ENCODE measurements around the gene MTNR1B. TPM values are rescaled to one million over a fixed set of nuclear protein-coding genes. Genes with fewer than 3 reads are reported as not detected.
A peak's percentile ranks its signal among the peaks of the same experiment; 100 is the strongest.

The MTNR1B gene
- total and polyA plus RNA-seq, 2 of the 13 experiments (the other 11 are each of a cell fraction or from before 2014, with no cell fraction given) = not detected

DNA sequence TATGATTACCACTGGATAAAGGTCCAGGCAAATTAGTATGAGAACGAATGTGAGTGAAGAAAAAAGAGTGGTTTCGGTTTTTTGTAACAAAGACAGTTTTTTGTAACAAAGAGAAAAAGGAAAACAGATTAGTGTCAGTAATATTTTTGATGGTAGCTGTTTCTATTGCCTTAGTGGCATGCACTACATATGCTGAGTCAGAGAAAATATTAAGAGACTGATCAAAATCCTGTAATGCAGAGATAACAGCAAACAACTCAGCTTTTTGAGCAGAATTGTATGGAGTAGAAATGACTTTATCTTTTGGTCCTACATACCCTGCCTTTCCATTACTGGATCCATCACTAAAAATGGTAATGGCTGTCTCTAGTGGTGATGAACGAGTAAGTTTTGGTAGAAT, 22.7 kb upstream of the MTNR1B start (continued):
- TF ChIP-seq, protein P1, sequence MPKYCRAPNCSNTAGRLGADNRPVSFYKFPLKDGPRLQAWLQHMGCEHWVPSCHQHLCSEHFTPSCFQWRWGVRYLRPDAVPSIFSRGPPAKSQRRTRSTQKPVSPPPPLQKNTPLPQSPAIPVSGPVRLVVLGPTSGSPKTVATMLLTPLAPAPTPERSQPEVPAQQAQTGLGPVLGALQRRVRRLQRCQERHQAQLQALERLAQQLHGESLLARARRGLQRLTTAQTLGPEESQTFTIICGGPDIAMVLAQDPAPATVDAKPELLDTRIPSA (CRISPR knock-in tag; IDR thresholded peaks at IDR 0.05; ENCODE audit: borderline replicate concordance) = no peak
- TF ChIP-seq HOXA9 (CRISPR knock-in tag; IDR thresholded peaks at IDR 0.05; ENCODE audit: borderline replicate concordance) (no peak), MAFF (IDR thresholded peaks at IDR 0.05; ENCODE audit: low read depth, low read length) (peak; percentile 29; the same call in 1 of the 2 replicates), ATM (IDR thresholded peaks at IDR 0.05; ENCODE audit: borderline replicate concordance) (no peak)
- TF ChIP-seq, protein P2, sequence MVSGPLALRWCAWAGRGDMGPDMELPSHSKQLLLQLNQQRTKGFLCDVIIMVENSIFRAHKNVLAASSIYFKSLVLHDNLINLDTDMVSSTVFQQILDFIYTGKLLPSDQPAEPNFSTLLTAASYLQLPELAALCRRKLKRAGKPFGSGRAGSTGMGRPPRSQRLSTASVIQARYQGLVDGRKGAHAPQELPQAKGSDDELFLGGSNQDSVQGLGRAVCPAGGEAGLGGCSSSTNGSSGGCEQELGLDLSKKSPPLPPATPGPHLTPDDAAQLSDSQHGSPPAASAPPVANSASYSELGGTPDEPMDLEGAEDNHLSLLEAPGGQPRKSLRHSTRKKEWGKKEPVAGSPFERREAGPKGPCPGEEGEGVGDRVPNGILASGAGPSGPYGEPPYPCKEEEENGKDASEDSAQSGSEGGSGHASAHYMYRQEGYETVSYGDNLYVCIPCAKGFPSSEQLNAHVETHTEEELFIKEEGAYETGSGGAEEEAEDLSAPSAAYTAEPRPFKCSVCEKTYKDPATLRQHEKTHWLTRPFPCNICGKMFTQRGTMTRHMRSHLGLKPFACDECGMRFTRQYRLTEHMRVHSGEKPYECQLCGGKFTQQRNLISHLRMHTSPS (CRISPR knock-in tag; IDR thresholded peaks at IDR 0.05; ENCODE audit: low read depth) = no peak
- TF ChIP-seq, protein P3, sequence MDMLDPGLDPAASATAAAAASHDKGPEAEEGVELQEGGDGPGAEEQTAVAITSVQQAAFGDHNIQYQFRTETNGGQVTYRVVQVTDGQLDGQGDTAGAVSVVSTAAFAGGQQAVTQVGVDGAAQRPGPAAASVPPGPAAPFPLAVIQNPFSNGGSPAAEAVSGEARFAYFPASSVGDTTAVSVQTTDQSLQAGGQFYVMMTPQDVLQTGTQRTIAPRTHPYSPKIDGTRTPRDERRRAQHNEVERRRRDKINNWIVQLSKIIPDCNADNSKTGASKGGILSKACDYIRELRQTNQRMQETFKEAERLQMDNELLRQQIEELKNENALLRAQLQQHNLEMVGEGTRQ (IDR thresholded peaks at IDR 0.05; ENCODE audit: low read depth, low read length) = no peak
- TF ChIP-seq, protein P3 (CRISPR knock-in tag; IDR thresholded peaks at IDR 0.05; ENCODE audit: borderline replicate concordance) = no peak

DNA sequence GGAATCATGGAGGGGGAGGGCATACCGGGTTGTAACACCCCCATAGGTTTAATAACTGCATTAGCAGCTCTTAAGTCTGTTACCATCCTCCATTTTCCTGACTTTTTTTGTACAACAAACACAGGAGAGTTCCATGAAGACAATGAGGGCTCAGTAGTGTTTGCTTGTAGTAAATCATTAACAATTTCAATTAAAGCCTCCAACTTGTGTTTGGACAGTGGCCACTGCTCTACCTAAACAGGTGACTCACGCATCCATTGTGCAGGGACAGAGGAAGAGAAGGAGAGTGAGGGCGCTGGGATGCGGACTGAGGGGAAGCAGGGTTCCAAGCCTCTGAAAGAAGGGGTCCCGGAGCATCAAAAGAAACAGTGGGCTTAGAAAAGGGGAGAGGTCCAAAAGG, 21.3 kb upstream of the MTNR1B start:
- BruUV-seq (replicated peaks) = no TSS peak
- peak; percentile 100 for ATAC-seq
- in situ Hi-C loops (cut with HindIII; ENCODE audit: extremely low pct_ligation_motif_present, low pct_unique_long_range_greater_than_20kb) = loop anchor here (10.0 to 25.0 kb wide), 3 partner anchors 214 to 689 kb away; no protein-coding TSS in a partner anchor
- Histone ChIP-seq H2AFZ (ENCODE audit: low read length) (no peak overlapping the region), H3K79me2 (ENCODE audit: insufficient read depth, low read length) (no peaks in the 10 kb centered on the region), H3K4me2 (ENCODE audit: low read depth, low read length) (peak overlapping the region; percentile 39), H3K9ac (ENCODE audit: insufficient read depth, low read depth, low read length) (no peak overlapping the region), H3K27ac (ENCODE audit: extremely low read length, insufficient read depth, low read length) (no peak overlapping the region), H3K36me3 (replicated peaks in 1 of 2; ENCODE audit: control insufficient read depth in 1 of 2, insufficient read depth in 2 of 2, low read length in 2 of 2) (no peaks in the 10 kb centered on the region), H3K27me3 (ENCODE audit: control insufficient read depth in 1 of 2, insufficient read depth in 2 of 2, low read length in 2 of 2) (no peaks in the 10 kb centered on the region; a peak in 1 of 5 replicates), H3K4me3 (replicated peaks in 1 of 3; ENCODE audit: insufficient read depth in 1 of 3, low read depth in 2 of 3, low read length in 3 of 3) (no peak overlapping the region), H3K4me1 (ENCODE audit: insufficient read depth, low read length) (peaks cover 20% of the 10 kb centered on the region), H4K20me1 (ENCODE audit: insufficient read depth, low read length) (no peaks in the 10 kb centered on the region), H3K9me3 (ENCODE audit: low read length) (peaks cover 14% of the 10 kb centered on the region; the same call in 1 of the 2 replicates)
- no peak for FAIRE-seq
- intact Hi-C loops (cut with micrococcal nuclease; ENCODE audit: unreplicated experiment) = loop anchor here (10.0 kb wide), 1 partner anchor 707 kb away; no protein-coding TSS in a partner anchor
- WGBS (ENCODE audit: low lambda C conversion rate) = 4% methylated on average over 5 of the region's 5 CpGs
- ChIA-PET POLR2A (no interaction called here), CTCF (ENCODE audit: low intra/inter-chr PET ratio, low total read pairs) (no interaction called here)
- DNase-seq (ENCODE audit: low spot score) = peak; percentile 88
- TF ChIP-seq KAT8 (CRISPR knock-in tag; IDR thresholded peaks at IDR 0.05) = peak; percentile 24; the same call in 1 of the 2 replicates
- no peak for TF ChIP-seq HNF4G (IDR thresholded peaks at IDR 0.05; ENCODE audit: borderline replicate concordance, low read depth, low read length)
- TF ChIP-seq HNF4G (CRISPR knock-in tag; IDR thresholded peaks at IDR 0.05; ENCODE audit: borderline replicate concordance, low read depth) = no peak
- TF ChIP-seq, protein P4, sequence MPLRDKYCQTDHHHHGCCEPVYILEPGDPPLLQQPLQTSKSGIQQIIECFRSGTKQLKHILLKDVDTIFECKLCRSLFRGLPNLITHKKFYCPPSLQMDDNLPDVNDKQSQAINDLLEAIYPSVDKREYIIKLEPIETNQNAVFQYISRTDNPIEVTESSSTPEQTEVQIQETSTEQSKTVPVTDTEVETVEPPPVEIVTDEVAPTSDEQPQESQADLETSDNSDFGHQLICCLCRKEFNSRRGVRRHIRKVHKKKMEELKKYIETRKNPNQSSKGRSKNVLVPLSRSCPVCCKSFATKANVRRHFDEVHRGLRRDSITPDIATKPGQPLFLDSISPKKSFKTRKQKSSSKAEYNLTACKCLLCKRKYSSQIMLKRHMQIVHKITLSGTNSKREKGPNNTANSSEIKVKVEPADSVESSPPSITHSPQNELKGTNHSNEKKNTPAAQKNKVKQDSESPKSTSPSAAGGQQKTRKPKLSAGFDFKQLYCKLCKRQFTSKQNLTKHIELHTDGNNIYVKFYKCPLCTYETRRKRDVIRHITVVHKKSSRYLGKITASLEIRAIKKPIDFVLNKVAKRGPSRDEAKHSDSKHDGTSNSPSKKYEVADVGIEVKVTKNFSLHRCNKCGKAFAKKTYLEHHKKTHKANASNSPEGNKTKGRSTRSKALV (CRISPR knock-in tag; IDR thresholded peaks at IDR 0.05) = no peak
- TF ChIP-seq, protein P5, sequence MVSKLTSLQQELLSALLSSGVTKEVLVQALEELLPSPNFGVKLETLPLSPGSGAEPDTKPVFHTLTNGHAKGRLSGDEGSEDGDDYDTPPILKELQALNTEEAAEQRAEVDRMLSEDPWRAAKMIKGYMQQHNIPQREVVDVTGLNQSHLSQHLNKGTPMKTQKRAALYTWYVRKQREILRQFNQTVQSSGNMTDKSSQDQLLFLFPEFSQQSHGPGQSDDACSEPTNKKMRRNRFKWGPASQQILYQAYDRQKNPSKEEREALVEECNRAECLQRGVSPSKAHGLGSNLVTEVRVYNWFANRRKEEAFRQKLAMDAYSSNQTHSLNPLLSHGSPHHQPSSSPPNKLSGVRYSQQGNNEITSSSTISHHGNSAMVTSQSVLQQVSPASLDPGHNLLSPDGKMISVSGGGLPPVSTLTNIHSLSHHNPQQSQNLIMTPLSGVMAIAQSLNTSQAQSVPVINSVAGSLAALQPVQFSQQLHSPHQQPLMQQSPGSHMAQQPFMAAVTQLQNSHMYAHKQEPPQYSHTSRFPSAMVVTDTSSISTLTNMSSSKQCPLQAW (CRISPR knock-in tag; IDR thresholded peaks at IDR 0.05) = peak; percentile 94
- no peak; the same call in 1 of the 2 replicates for TF ChIP-seq GABPB1 (CRISPR knock-in tag; IDR thresholded peaks at IDR 0.05)
- TF ChIP-seq FOXP1 (IDR thresholded peaks at IDR 0.05) = no peak
- peak; percentile 40; the same call in 1 of the 2 replicates for TF ChIP-seq FOXP1 (CRISPR knock-in tag; IDR thresholded peaks at IDR 0.05)
- 0 out of 2 replicates have a peak, but pooled peaks have one; percentile 27 for TF ChIP-seq HDAC2 (CRISPR knock-in tag; IDR thresholded peaks at IDR 0.05)
